ENCODE data around the gene THBD. TPM values are rescaled to one million over a fixed set of nuclear protein-coding genes. Genes with fewer than 3 reads are reported as not detected.

THBD gene
- total RNA-seq, 1 donor from 2014 or later = not detected

- ATAC-seq (ENCODE audit: low read depth) = no peak
- no peaks in the 10 kb centered on the region for H3K9me3 Mint-ChIP-seq
- H3K27me3 Mint-ChIP-seq = peaks cover 3% of the 10 kb centered on the region
- intact Hi-C loops (cut with micrococcal nuclease) = no loop called here
- ChIA-PET CTCF (no interaction called here), POLR2A (no interaction called here)
- no peak overlapping the region for H3K4me3 Mint-ChIP-seq
- H3K36me3 Mint-ChIP-seq (ENCODE audit: low read depth) = no peaks in the 10 kb centered on the region
- H3K4me1 Mint-ChIP-seq = no peaks in the 10 kb centered on the region
- no peak for DNase-seq
- H3K27ac Mint-ChIP-seq = no peak overlapping the region
- no peak for TF ChIP-seq CTCF (IDR thresholded peaks at IDR 0.05)
Observed at GRCh38 chr20:23092384-23092756, 42.9 kb upstream of the THBD start.

GRCh38 chr20:23091721-23092383 lies 42.4 kb upstream of the THBD start:
- Mint-ChIP-seq H3K27me3 (peaks cover 3% of the 10 kb centered on the region), H3K27ac (no peak overlapping the region), H3K4me3 (no peak overlapping the region), H3K36me3 (ENCODE audit: low read depth) (no peaks in the 10 kb centered on the region), H3K4me1 (no peaks in the 10 kb centered on the region), H3K9me3 (no peaks in the 10 kb centered on the region)
- intact Hi-C loops (cut with micrococcal nuclease) = no loop called here
- no peak for DNase-seq
- CTCF ChIA-PET = no interaction called here
- no peak for ATAC-seq (ENCODE audit: low read depth)
- no peak for TF ChIP-seq CTCF (IDR thresholded peaks at IDR 0.05)
- POLR2A ChIA-PET = no interaction called here

GRCh38 chr20:23090878-23091277 lies 41.4 kb upstream of the THBD start:
- DNase-seq (no peak), ATAC-seq (ENCODE audit: low read depth) (no peak)
- Mint-ChIP-seq H3K9me3 (no peaks in the 10 kb centered on the region), H3K4me3 (no peak overlapping the region), H3K36me3 (ENCODE audit: low read depth) (no peaks in the 10 kb centered on the region), H3K27ac (no peak overlapping the region), H3K4me1 (no peaks in the 10 kb centered on the region), H3K27me3 (peaks cover 3% of the 10 kb centered on the region)
- TF ChIP-seq CTCF (IDR thresholded peaks at IDR 0.05) = no peak
- intact Hi-C loops (cut with micrococcal nuclease) = no loop called here
- CTCF ChIA-PET = no interaction called here
- POLR2A ChIA-PET = no interaction called here

GRCh38 chr20:23090147-23090546 lies 40.7 kb upstream of the THBD start:
- no peaks in the 10 kb centered on the region for H3K36me3 Mint-ChIP-seq (ENCODE audit: low read depth)
- ATAC-seq (ENCODE audit: low read depth) (no peak), DNase-seq (no peak)
- intact Hi-C loops (cut with micrococcal nuclease) = no loop called here
- ChIA-PET CTCF (no interaction called here), POLR2A (no interaction called here)
- H3K4me1 Mint-ChIP-seq = no peaks in the 10 kb centered on the region
- no peak for TF ChIP-seq CTCF (IDR thresholded peaks at IDR 0.05)
- no peaks in the 10 kb centered on the region for H3K9me3 Mint-ChIP-seq
- H3K27me3 Mint-ChIP-seq = peaks cover 3% of the 10 kb centered on the region
- H3K27ac Mint-ChIP-seq = no peak overlapping the region
- H3K4me3 Mint-ChIP-seq = no peak overlapping the region

GRCh38 chr20:23088866-23089265 lies 39.4 kb upstream of the THBD start:
- ChIA-PET CTCF (no interaction called here), POLR2A (no interaction called here)
- intact Hi-C loops (cut with micrococcal nuclease) = no loop called here
- ATAC-seq (ENCODE audit: low read depth) (no peak), DNase-seq (no peak)
- no peak overlapping the region for H3K4me3 Mint-ChIP-seq
- no peak overlapping the region for H3K27ac Mint-ChIP-seq
- H3K4me1 Mint-ChIP-seq = no peaks in the 10 kb centered on the region
- H3K36me3 Mint-ChIP-seq (ENCODE audit: low read depth) = no peaks in the 10 kb centered on the region
- TF ChIP-seq CTCF (IDR thresholded peaks at IDR 0.05) = no peak
- H3K27me3 Mint-ChIP-seq = peaks cover 3% of the 10 kb centered on the region
- H3K9me3 Mint-ChIP-seq = no peaks in the 10 kb centered on the region

All from activated B cell treated with CpG ODN at 0.5 μM for 24 hours (primary cell).